AG09319 (cell line): ENCODE results near the gene MAML3.

ENCODE experiments used
- DNase-seq: peaks from one replicate; pipeline ENCODE4 v3.0.0-alpha.2; 2010; ENCODE audit warnings: low read depth; ENCODE audit errors: extremely low read depth
- TF ChIP-seq, protein P1 (sequence below): IDR thresholded peaks from 2 replicates; pipeline ENCODE4 v1.5.1; 2011; ENCODE audit warnings: low read depth, mild to moderate bottlenecking, inconsistent platforms, low read length, moderate library complexity

Gene MAML3

DNA sequence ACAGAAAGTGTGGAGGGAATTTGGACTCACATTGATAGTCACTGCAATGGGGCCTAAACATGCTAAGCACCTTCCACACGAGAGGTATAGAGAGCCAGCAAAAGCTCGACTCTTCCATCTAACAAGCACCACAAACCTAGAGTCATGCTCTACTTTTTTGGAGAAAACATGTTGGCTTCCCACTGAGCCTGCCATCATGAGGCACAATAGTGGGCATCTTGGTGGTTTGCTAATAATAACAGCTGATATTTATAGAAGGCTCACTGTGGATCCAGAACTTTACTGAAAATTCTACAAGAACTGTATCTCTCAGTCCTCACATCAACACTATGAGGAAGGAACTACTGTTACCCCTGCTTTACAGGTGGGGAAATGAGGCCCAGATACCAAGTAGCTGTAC lies 26.6 kb downstream of the MAML3 start:
- TF ChIP-seq, protein P1, sequence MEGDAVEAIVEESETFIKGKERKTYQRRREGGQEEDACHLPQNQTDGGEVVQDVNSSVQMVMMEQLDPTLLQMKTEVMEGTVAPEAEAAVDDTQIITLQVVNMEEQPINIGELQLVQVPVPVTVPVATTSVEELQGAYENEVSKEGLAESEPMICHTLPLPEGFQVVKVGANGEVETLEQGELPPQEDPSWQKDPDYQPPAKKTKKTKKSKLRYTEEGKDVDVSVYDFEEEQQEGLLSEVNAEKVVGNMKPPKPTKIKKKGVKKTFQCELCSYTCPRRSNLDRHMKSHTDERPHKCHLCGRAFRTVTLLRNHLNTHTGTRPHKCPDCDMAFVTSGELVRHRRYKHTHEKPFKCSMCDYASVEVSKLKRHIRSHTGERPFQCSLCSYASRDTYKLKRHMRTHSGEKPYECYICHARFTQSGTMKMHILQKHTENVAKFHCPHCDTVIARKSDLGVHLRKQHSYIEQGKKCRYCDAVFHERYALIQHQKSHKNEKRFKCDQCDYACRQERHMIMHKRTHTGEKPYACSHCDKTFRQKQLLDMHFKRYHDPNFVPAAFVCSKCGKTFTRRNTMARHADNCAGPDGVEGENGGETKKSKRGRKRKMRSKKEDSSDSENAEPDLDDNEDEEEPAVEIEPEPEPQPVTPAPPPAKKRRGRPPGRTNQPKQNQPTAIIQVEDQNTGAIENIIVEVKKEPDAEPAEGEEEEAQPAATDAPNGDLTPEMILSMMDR: no peak

DNA sequence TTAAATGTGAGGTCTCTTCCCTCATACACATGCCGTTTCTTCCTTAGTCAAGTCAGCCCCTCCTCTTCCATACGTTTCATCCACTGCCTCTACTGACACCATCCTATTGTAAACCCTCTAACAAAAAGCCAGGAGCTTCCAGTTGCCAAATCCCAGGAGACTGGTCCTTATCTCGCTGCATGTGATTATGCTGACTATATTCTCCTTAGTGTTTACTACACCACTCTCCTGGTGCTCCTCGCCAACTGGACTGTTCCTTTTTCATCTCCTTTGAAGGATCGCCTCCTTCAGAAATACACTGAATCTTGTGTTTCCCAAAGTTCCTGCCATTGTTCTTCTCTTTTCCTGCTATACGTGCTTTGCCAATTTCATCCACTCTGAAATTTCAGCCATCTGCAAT lies 27.7 kb downstream of the MAML3 start:
- TF ChIP-seq, protein P1: no peak
- DNase-seq: no peak

More for the DNA sequence above, 26.6 kb downstream of the MAML3 start:
- DNase-seq: no peak

DNA sequence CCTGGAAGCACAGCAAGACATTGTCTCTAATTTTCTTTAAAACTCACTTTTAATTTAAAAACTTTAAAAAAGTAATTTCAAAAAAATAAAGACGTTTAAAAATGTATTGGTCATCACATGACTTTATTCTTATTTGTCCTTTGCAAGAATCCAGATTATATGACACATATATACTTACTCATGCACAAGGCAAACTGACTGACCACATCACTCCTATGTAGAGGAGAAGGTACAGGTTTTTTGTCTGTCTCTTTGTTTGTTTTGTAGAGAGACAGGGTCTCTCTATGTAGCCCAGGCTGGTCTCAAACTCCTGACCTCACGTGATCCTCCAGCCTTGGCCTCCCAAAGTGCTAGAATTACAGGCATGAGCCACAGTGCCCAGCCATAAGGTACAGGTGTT lies 28.6 kb downstream of the MAML3 start:
- DNase-seq: no peak
- TF ChIP-seq, protein P1: no peak

DNA sequence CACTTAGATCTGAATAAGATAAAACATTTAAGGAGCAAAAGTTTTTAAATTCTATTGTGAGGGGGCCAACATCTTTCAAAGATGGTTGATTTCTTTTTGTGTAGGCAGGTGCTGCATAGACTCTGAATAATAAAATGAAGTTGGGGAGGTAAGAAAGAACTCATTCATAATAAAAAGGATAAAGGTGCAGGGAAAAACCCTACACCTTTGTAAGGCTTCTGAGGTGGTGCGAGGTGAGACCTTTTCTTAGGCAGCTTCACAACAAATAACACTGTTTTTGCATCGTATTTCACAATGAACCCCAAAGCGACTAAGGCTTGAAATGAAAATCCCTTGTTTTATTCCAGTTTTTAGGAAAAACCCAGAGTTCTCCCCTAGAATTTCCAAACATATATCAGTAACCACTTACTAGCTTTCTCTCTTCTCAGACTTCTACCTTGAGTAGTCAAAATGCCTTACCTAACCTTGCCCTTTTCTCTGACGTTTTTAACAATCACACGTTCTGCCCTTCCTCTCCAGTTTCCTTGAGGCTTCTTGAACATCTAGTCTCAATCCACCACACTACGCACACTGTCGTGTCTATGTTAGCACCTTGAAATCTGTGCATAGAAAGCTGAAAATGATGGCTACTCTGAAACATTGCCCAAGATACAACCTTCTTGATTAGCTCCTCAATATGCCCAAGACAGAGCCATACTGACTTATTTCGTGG lies 30.2 kb downstream of the MAML3 start:
- no peak for DNase-seq

DNA sequence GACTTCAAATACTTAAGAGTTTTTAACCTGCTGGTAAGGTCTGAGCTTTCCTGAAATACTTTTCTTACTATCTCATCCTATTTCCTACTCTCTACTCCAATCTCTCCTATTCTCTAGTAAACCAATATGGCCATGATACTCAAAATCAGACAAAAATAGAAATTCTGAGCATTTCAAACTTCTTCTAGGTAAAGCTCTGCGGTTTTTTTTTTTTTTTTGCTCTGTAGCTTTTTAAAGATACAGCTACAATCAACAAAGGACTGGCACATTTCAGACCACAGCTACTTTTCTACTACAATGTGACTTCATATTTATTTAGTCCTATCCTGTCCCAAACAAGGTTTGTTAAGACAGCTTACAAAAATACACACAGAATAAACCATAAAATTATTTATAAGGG lies 31.1 kb downstream of the MAML3 start:
- DNase-seq: no peak
- TF ChIP-seq, protein P1: no peak

More for the DNA sequence above, 30.2 kb downstream of the MAML3 start:
- TF ChIP-seq, protein P1: no peak

DNA sequence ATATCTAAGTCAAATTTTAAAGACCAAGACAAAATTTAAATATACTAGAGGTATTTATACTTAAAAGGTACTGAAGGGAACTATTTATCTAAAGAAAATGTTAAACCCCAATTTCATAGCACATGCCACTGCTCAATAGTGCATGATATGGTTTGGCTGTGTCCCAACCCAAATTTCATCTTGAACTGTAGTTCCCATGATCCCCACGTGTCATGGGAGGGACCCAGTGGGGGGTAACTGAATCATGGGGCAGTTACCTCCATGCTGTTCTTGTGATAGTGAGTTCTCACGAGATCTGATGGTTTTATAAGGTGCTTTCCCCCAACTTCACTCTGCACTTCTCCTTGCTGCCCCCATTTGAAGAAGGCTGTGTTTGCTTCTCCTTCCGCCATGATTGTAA lies 32.3 kb downstream of the MAML3 start:
- TF ChIP-seq, protein P1: no peak
- DNase-seq: no peak

DNA sequence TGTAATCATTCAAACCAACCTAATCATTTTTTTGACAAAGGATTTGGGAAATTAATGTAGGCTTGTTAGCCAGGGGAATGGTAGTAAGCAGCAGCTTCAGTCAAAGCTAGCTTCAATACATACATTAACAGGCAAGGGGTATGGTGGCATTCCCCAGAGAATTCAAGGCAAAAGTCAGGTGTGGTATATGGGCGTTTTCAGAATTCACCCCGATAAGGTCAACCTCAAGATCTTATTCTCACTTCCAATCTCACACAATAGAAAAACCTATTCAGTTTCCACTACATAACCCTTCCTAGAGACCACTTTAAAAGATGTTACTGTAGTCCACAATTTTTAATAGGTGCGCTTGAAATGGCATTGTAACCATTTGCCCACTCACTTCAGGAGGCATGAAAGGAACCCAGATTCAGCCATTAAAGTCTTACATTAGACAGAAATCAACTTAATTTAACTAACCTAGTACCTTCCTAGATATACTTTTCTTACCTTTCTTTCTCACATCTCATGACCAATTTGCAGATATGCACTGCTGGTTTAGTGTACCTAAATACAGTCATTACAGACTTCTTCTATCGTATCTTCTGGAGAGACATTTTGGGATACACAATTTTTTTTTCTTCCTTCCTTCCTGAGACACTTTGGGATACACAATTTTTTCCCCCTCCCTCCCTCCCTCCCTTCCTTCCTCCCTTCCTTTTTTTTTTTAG lies 34.9 kb downstream of the MAML3 start:
- TF ChIP-seq, protein P1: no peak
- no peak for DNase-seq
